ENCODE results near the gene NUDT3. TPM values are rescaled to one million over a fixed set of nuclear protein-coding genes. Genes with fewer than 3 reads are reported as not detected.

Gene NUDT3
- total and polyA plus RNA-seq, 3 experiments from 2014 or later, result 9.7 to 16.8 (median 16.6) TPM

Other genes starting within 250 kb of the NUDT3 start
- not detected for gene GRM4, start 246.6 kb downstream of the NUDT3 start, total RNA-seq
- 0.03 TPM for gene GRM4, start 246.6 kb downstream of the NUDT3 start, polyA plus RNA-seq
- 100 to 1,000 TPM; 490 to 506 TPM for gene HMGA1, start 155.8 kb downstream of the NUDT3 start, total RNA-seq
- 33.1 TPM for gene HMGA1, start 155.8 kb downstream of the NUDT3 start, polyA plus RNA-seq
- 10 to 100 TPM; 23.0 to 26.0 TPM for gene SMIM29, start 143.7 kb downstream of the NUDT3 start, total RNA-seq
- 62.5 TPM for gene SMIM29, start 143.7 kb downstream of the NUDT3 start, polyA plus RNA-seq
- gene RPS10, start 33.4 kb upstream of the NUDT3 start, total RNA-seq, result 1,000 to 10,000 TPM; 1,999 to 2,032 TPM
- gene RPS10, start 33.4 kb upstream of the NUDT3 start, polyA plus RNA-seq, result 1,462 TPM
- under 1 TPM; 0.64 to 0.70 TPM for gene PACSIN1, start 73.4 kb upstream of the NUDT3 start, total RNA-seq
- gene PACSIN1, start 73.4 kb upstream of the NUDT3 start, polyA plus RNA-seq, result 5.6 TPM
- not detected for gene SPDEF, start 163.7 kb upstream of the NUDT3 start, total RNA-seq
- not detected for gene SPDEF, start 163.7 kb upstream of the NUDT3 start, polyA plus RNA-seq